GM10248 (cell line): ENCODE results near the gene PCCB.
"Not testable (repeated sequence)": the region's sequence is repeated elsewhere in the genome, so short reads cannot be mapped to it uniquely, and the experiment has no call there.

Source experiments
- CTCF ChIA-PET: fragments of 300-600 bp; sonication (Branson Sonifier 250); formaldehyde crosslinking; extraction: SDS; loops from one replicate; lab custom pipeline; 2021; ENCODE audit warnings: antibody characterized with exemption; lab: Yijun Ruan, JAX
- POLR2A ChIA-PET: fragments of 350-650 bp; sonication (Branson Sonifier 250); formaldehyde crosslinking; extraction: SDS; loops from one replicate; lab custom pipeline; 2020; ENCODE audit warnings: antibody characterized with exemption; lab: Yijun Ruan, JAX
- DNase-seq: peaks from one replicate; pipeline ENCODE4 v3.0.0; 2012; ENCODE audit errors: extremely low spot score
- TF ChIP-seq, protein P1 (sequence below): IDR thresholded peaks from 2 replicates; pipeline ENCODE4 v1.5.1; 2012; ENCODE audit warnings: mild to moderate bottlenecking, low read depth; ENCODE audit errors: extremely low read depth, missing control alignments, control extremely low read depth

Gene PCCB

DNA sequence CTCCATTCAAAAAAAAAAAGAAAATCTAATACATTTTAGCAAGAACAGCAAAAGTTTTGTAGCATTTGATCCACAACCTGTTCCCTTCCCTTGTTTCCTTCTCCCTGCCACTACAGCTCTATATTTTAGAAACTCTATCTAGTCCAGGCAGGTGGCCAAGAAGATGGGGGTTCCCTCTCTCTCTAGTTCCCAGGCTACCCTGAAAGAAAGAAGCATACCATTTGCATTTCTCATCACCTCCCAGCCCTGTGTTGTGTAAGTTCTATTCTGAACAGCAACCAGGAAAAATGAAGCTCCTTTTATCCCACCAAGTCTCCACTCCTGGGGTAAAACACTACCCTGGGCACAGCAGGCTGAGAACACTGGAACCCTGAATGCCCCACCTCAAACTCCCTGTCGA, 100.0 kb downstream of the PCCB start:
- ChIA-PET POLR2A (no interaction called here), CTCF (interaction anchor here (0.8 to 3.6 kb wide), 3 partner anchors 10 to 17 kb away, joined by 3 to 15 read pairs (median 5); no protein-coding TSS in a partner anchor)
- no peak for DNase-seq
- TF ChIP-seq, protein P1, sequence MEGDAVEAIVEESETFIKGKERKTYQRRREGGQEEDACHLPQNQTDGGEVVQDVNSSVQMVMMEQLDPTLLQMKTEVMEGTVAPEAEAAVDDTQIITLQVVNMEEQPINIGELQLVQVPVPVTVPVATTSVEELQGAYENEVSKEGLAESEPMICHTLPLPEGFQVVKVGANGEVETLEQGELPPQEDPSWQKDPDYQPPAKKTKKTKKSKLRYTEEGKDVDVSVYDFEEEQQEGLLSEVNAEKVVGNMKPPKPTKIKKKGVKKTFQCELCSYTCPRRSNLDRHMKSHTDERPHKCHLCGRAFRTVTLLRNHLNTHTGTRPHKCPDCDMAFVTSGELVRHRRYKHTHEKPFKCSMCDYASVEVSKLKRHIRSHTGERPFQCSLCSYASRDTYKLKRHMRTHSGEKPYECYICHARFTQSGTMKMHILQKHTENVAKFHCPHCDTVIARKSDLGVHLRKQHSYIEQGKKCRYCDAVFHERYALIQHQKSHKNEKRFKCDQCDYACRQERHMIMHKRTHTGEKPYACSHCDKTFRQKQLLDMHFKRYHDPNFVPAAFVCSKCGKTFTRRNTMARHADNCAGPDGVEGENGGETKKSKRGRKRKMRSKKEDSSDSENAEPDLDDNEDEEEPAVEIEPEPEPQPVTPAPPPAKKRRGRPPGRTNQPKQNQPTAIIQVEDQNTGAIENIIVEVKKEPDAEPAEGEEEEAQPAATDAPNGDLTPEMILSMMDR, result no peak

DNA sequence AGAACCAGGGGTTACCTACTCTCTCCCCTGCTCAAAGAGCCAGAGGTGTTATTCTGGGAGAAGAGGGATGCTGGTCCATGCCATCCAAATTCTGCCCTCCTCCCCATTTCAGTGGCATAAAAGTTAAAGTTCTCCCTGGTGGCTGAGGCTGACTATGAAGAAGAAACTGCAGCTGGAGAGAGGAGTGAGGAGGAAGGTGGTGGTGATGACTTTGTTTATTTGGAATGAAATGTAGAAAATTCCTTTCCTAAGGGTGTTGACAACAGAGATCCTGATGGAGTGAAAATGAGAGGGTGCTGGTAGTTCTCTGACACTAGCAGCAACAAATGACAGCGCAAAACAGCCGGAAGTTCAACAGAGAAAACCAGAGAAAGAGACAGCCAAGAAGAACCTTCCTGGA, 100.4 kb downstream of the PCCB start:
- DNase-seq, result no peak
- ChIA-PET CTCF (interaction anchor here (0.8 to 3.6 kb wide), 3 partner anchors 9 to 16 kb away, joined by 3 to 15 read pairs (median 5); no protein-coding TSS in a partner anchor), POLR2A (no interaction called here)
- TF ChIP-seq, protein P1, result no peak

DNA sequence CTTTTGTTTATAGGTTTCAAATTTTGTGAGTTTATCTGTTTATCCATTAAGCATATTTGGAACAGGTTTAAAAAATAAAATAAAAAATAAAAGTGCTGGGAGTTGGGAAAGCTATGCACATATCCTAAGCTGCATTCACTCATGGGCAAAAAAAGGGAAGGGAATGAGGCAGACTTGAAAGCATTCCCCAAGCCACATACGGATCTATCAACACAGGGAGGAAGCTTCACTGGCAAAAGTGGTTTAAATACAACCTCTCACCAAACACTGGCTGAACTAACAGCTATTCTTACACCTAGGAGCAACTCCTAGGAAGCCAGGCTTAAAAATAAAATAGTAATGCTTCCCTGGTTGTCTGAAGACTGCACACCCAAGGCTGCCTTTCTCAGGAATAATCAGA, 101.2 kb downstream of the PCCB start:
- TF ChIP-seq, protein P1, result no peak
- CTCF ChIA-PET, result interaction anchor here (0.7 to 3.6 kb wide), 8 partner anchors 8 to 401 kb away, joined by 3 to 15 read pairs (median 5); partner anchors contain the start of gene STAG1
- POLR2A ChIA-PET, result no interaction called here
- no peak for DNase-seq

DNA sequence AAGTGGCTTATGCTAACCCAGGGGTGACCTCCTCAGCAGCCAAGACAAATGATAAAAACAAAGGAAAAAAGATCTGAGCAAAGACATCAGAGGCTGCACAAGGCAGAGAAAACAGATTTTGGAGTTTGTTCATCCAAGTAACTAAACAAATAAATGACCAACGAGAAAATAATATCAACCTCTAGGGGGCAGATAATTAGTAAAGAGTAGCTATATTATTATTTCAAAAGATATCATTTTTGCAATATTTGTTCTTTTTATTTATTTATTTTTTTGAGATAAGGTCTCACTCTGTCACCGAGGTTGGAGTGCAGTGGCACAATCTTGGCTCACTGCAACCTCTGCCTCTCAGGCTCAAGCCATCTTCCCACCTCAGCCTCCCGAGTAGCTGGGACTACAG, 101.8 kb downstream of the PCCB start:
- no peak for DNase-seq
- TF ChIP-seq, protein P1, result no peak
- ChIA-PET CTCF (interaction anchor here (0.8 to 3.6 kb wide), 8 partner anchors 8 to 400 kb away, joined by 3 to 15 read pairs (median 5); partner anchors contain the start of gene STAG1), POLR2A (no interaction called here)

DNA sequence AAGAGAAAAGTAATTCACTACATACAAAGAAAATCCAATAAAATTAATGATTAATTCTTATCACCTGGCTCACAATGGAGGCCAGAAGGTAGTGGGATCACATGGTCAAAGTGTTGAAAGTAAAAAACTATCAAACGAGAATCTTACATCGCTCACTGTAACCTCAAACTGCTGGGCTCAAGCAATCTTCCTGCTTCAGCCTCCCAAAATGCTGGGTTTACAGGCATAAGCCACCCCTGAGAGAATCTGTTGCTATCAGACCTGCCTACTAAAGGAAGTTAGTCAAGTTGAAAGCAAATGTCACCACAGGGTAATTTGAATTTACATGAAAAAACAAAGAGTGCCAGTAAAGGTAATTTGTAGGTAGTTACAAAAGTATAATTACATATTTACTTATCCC, 103.3 kb downstream of the PCCB start:
- DNase-seq, result peak; percentile 31
- POLR2A ChIA-PET, result no interaction called here
- CTCF ChIA-PET, result no interaction called here
- TF ChIP-seq, protein P1, result no peak

DNA sequence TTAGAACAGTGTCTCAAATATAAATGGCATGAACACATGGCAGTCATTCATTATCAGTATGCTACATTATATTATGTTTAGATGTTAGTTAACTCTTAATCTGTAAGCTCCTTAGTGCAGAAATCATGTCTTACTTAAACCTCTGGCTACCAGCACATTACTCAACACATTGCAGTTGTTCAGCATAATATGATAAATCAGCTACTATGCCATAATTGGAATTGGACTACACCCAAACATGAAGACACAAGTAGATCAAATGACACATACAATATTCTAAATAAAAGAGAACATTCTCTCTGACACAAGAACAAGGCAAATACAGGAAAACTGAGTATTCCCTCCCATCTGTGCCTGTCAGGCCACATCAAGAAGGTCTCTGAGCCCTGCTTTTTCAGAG, 116.1 kb downstream of the PCCB start:
- POLR2A ChIA-PET, result no interaction called here
- TF ChIP-seq, protein P1, result no peak
- CTCF ChIA-PET, result interaction anchor here (0.9 to 2.2 kb wide), 10 partner anchors 8 to 386 kb away, joined by 3 to 8 read pairs (median 4); partner anchors contain the start of gene STAG1
- no peak for DNase-seq

DNA sequence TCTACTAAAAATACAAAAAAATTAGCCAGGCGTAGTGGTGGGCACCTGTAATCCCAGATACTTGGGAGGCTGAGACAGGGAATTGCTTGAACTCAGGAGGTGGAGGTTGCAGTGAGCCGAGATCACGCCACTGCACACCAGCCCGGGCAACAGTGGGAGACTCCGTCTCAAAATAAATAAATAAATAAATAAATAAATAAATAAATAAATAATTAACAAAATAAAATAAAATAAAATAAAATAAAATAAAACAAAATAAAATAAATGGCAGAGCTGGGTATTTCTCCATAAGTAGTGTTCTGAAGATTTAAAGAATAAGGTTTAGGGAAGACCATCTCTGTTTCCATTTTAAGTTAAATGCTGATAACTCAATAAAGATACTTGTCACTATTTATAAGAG, 125.7 kb downstream of the PCCB start:
- CTCF ChIA-PET, result interaction anchor here (1.6 to 2.5 kb wide), 2 partner anchors 16 to 377 kb away, joined by 3 to 12 read pairs; partner anchors contain the start of gene STAG1
- not testable (repeated sequence) for DNase-seq

More for the DNA sequence above, 125.7 kb downstream of the PCCB start:
- POLR2A ChIA-PET, result not testable (repeated sequence)
